KG1 (cell line): ENCODE measurements around the gene MC3R.
"Not testable (repeated sequence)": the region's sequence is repeated elsewhere in the genome, so short reads cannot be mapped to it uniquely, and the experiment has no call there.

ENCODE experiments used
- DNase-seq: peaks from one replicate; lab custom pipeline; 2025; lab: John Stamatoyannopoulos, UW

Gene MC3R

DNA sequence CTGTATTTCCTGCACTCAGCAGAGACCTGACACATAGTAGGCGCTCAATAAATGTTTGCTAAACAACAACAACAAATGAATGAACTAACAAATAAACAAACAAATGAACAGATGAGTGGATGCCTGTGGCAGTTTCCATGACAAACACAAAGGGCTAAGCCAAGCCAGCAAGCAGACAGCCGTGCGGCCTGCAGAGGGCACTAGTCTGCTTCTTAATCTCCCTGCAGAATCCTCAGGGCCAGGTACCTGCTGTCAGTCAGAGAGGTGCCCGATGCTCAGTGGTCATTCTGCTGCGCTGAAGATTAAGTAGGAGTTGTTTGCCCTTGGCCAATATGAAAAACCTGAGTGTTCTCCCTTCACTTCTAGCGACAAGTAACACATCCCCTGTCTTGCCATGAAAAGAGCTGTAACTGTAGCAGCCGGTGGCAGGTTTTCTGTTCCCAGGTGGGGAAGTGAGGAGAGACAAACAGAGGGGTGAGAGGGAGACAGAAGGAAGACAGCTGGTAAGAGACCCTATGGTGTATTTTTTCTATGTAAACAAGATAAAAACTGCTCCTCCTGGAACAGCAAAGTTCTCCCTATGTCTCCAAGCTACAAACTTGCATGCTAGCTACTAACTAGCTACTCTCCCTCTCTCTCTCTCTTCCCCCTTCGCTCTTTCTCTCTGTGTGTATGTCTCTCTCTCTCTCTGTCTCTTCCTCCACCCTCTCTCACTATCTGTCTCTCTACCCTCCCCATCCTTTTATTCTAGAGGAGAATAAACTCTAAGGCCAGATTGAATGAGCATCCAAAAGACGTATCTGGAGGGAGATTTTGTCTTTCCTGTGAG lies at the start of gene MC3R:
TSS of gene MC3R (plus strand) at position 779 of the 829 bp plus-strand sequence. CDS start 112 bp downstream, outside the sequence.
- no peak for DNase-seq

DNA sequence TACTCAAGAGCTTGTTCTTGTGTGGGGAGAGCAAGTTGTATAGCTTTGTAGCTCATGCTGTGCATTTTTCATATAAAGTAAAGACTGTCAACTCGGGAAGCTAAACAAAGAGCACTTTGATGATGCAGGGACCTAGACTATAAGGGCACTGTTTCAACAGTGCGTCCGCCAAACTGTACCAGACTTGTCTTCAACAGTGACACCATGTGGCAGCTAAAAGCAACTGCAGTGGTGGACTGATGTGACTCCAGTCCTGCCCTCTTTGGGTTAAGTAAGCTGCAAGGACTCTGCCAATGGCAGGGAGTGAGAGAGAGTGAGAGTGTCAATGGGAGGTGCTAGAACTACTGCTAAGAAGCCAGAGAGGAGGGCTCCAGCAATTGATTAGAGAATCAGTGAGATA lies 48.1 kb upstream of the MC3R start:
- no peak for DNase-seq

DNA sequence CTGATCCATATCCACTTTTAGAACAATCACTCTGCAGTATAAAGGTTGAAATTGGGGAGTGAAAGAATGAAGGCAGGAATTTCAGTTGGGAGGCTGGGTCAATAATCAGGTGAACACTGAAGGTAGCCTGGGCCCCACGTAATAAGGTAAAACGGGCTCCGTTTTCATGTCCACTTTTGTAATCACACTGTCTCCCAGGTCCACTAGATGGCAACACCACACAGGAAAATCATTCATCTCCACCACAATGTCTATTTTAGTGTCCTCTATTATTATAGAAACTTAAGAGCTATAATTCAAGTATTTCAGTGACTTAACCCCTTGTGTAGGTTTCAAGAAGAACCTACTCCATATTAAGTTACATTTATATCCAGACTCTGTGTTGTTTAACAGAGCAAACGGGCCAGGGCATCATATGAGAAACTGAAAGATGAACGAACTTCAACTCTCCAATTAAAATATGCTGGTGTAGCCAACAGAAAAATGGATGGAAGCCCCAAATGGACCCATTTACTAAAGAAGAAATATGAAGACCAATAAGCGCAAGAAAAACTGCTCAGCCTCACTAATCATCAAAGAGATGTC lies 45.9 kb upstream of the MC3R start:
- DNase-seq, result no peak

DNA sequence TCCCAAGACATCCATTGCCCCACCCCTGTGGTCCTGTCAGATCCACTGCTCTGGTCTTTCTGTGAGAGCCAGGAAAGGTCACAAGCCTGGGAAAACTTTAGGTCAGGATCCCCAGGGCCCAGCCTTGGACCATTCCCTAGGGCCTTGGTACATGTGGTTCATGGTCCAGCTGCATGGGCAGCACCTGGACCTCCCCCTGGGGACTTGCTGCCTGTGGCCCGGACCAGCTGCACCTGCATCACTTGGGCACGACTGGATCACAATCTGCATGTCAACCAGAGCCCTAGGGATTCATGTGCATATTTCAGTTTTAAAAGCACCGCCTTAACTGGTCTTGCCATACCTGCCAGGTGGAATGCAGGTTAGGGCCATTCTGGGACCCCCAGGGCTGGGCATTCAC lies 44.3 kb upstream of the MC3R start:
- no peak for DNase-seq

DNA sequence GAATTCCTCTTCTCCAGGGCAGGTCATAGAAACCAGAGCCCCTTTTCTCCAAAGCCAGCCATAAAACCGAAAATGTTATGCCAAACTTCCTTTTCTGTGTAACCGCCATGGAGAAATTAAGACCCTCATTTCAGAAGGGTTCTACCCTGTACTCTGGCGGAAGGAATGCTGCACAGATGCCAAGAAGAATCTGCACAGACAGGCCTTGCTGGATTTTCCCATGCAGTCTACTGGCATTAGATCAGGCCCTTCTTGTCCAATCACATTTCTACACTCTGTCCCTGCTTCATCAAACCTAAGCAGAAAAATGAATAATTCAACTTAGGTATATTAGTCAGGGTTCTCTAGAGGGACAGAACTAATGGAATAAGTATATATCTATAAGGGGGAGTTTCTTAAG lies 43.2 kb upstream of the MC3R start:
- DNase-seq, result no peak

DNA sequence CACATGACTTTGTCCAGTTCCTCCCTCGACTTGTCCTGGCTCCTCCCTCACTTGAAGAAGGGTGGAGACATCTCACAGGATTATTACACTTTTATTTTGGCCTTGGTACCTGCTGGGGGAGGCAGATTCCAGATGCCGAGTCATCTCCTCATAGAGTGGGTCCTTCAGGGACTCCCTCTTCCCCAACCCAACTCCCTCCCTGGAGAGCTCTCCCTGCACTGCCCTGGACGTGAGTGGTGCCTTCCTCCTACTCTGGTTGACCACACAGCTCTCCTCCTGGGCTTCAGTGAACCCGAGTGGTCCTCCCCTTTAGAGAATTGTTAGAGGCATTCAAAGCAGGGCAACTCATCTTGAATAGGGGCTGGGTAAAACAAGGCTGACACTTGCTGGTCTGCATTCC lies 40.9 kb upstream of the MC3R start:
- DNase-seq, result no peak

DNA sequence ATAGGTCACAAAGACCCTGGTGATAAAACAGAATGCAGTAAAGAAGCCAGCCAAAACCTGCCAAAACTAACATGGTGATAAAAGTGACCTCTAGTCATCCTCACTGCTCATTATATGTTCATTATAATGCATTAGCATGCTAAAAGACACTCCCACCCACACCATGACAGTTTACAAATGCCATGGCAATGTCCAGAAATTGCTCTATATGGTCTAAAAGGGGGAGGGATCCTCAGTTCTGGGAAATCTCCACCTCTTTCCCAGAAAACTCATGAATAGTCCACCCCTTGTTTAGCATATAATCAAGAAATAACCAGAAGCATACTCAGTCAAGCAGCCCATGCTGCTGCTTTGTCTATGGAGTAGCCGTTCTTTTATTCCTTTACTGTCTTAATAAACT lies 40.4 kb upstream of the MC3R start:
- no peak for DNase-seq

DNA sequence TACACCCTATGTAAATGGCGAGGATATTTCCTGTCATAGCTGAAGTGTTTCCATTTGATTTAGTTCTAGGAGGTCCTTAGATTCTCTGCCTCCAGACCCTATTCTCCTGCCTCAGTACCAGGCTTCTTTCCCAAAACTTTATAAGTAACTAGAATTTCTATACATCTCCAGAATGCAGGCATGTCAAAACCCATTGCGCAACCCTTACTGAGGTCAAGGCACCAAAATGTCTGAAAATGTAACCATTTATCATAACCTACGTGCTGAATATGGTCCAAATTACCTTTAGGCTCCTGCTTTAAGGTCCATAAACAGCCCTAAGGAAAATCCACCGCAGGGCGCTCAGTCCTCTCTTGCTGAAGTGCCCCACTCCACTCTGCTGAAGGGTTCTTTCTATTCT lies 37.5 kb upstream of the MC3R start:
- DNase-seq, result no peak

DNA sequence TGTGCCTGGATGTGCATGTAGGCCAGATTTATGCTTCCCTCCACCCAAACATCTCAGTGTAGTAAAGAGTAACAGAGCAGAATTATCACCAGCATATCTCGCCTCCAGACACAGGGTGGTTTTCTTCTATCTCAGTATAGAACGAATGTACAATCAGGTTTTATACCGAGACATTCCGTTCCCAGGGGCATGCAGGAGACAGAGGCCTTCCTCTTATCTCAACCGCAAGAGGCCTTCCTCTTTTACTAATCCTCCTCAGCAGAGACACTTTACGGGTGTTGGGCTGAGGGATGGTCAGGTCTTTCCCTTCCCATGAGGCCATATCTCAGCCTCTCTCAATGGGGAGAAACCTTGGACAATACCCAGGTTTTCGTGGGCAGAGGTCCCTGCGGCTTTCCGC lies 36.4 kb upstream of the MC3R start:
- DNase-seq, result no peak

DNA sequence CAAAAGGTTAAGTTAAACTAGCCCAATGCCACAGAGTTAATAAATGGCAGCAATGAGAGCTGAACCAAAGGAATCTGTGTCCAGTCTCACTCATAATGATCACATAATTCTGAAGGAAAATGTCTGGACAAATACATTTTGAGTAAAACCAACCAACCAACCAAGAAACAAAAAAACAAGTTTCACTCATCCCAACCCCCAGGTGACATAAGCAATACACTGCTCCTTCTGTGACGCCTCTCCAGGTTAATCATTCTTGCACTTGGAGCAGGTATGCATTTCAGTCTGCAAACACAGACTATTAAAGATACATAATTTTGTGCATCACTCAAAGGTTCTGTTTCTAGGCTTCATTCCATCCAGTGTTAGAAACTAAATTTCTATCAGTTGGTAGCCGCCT lies 35.2 kb upstream of the MC3R start:
- DNase-seq, result no peak

DNA sequence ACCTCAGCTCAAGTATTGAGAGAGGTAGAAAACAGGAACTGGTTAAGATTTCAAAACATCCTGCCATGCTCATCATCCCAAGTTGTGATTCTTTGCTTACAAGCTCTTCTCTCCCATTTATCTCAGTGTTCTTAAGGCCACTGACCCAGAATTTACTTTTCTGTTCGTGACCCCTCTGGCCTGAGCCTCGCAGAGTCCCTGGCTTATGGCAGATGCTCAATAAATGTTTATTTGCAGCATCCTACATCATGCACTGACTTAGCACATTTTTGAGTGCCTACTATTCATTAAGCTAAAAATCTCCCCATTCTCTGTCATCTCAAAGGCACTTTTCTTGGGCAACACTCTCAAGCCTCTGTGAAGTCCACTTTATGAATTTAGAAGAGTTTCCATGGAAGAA lies 33.4 kb upstream of the MC3R start:
- no peak for DNase-seq

DNA sequence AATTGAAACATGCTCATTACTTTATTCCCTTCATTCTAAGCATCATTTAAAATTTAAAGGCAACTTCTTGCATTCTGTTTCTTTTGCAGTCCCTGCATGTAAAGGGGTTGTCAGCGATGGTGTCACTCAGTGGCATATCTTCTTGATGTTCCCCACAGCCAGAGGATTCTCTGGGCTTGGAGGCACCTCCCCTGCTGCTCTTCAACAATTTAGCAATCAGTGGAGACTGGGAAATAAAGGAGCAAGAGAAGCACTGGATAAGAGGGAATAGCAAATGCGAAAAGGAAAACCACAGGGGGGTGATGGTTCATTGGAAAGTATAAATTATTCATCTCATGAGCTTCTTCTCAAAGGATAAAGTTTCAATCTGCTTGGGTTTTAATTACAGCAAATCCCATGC lies 30.7 kb upstream of the MC3R start:
- DNase-seq, result no peak

DNA sequence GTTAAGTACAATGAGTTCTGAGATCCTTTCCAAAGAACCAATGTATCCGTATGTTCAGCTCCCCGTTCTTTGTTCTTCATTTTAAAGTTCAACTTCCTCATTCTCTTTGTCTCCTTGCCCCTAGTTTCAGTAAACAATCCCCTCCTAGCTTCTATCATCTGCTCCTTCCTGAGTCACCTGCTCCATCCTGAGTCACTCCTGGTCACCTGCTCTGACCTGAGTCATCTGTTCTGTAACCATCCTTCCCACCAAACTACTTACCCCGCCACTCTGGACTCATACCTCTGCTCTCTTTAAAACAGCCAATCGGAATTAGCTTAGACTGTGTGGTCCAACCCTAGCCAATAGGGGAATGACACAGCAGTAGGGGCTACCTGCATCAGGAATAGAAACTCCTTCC lies 27.3 kb upstream of the MC3R start:
- not testable (repeated sequence) for DNase-seq

DNA sequence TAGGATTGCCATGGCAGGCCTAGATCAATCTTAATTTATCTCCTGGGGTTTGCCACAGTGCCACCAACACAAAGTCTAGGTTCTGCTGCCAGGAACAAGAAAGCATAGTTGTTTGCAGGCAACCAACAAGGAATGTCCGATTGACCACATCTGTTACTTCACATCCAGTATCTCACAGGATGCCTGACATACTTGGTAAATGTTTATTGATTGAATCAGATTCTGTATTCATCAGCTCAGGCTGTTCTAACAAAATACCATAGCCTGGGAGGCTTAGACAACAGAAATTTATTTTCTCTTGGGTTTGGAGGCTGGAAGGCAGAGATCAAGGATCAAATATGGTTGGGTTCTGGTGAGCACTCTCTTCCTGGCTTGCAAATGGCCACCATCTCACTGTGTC lies 26.3 kb upstream of the MC3R start:
- DNase-seq, result no peak

DNA sequence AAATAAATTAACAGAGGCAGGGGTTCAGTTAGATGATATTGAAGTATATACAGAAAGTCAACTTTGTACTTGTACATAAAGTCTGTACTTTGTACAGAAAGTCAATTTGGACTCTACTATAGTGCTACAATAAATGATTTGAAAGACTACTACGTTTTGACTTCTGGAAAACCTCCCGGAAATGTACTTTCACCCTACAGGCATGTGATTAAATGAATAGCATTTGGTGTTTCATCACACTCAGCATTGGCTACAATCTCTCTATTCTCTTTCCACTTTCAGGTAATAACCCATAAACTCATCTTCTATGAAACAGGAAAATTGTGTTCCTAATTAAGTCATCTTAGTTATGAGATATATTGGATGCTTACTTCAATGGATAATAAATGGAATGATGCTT lies 25.6 kb upstream of the MC3R start:
- DNase-seq, result no peak

DNA sequence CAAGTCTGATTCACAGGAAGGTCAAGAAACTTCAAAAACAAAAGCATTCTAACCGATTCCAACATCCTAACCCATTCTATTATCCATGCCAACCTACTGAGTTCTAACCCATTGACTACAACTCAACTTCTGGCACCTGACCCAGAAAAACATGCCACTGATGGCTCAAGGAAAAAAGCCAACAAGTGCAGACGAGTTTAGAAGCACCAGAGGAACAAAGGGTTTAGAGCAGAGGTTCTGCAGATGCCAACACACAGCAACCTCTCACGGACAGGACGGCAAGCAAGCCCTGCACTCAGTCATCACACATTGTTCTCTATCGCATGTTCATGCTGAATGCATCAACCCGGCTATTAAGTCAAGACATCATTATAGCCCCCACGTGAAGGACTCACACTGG lies 25.2 kb upstream of the MC3R start:
- DNase-seq, result no peak

DNA sequence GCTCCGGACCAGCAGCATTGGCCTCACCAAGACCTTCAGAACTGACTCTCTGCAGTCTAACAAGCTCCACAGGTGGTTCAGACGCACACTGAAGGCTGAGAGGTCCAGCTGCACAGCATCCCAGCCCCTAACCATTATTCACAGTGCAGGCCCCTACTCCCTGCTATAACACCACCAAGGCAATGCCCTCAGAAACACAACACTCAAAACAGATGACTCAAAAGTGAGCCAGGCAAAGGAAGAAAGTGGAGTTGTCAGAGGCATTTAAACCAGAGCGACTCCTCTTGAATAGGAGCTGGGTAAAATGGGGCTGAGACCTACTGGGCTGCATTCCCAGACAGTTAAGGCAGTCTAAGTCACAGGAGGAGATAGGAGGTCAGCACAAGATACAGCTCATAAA lies 20.5 kb upstream of the MC3R start:
- DNase-seq, result no peak

DNA sequence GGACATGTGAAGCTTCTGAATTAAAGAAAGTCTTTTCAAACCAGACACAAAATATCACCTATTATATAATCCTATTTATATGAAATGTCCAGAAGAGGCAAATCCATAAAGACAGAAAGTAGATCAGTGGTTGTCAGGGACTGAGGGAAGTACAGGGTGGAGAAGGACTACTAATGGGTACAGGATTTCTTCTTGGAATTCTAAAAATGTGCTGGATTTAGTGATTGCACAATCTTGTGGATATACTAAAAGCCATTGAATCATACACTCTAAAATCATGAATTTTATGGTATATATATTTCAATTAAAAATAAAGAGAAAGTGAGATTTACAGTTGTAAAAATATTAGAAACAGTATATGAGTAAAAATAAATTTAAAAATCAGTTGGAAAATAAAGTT lies 18.7 kb upstream of the MC3R start:
- no peak for DNase-seq

DNA sequence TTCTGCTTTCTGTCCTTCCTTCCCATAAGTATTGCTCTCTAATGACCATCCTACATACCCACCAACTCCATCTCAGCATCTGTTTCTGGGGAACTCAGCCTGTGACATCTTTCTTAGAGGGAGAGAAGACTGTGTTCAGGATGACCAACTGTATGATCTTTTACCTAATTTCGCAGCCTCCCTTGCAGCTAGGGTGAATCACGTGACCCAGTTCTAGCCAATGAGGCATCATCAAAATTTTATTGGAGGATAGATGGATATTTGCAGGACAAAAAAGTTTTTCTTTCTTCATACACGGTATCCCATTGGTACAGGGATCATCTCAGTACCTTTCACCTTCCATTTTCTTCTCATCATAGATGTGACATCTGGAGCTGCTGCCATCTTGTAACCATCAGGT lies 14.4 kb upstream of the MC3R start:
- DNase-seq, result no peak

DNA sequence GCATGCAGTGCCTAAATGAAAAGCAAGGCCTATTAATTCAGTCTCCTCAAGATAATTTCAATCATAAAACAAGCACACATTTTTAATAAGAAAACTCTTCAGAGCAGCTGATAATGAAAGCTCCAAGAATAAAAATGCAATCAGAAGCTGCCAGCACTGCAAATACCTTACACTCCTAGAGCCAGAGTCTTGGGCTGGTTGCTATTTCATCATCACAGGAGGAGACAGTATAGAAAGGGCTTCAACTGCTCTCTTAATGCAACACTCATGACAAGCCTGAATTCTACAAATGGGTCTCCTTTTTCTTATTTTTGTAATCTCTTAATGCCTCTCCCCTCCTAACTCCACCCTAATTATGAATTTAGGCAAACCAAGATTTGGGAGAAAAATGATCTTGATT lies 11.2 kb upstream of the MC3R start:
- DNase-seq, result no peak

DNA sequence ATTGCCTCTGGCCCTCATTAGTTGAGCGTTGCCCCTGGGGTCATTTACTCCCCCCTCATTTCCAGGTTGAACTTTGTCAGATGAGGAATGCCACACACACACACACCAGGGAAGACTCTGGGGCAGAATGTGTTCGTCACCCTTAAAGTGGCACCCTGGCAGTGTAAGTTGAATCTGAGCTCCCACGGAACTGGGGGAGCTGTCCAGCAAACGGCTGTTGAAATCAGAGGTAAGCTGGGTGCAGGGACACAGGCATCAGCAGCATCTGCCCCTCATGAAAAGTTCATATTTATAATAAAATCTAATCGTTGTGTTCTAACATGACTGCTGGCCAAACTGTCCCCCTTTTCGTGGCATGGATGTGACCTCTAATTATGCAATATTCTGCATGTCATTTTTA lies 4.3 kb upstream of the MC3R start:
- no peak for DNase-seq

DNA sequence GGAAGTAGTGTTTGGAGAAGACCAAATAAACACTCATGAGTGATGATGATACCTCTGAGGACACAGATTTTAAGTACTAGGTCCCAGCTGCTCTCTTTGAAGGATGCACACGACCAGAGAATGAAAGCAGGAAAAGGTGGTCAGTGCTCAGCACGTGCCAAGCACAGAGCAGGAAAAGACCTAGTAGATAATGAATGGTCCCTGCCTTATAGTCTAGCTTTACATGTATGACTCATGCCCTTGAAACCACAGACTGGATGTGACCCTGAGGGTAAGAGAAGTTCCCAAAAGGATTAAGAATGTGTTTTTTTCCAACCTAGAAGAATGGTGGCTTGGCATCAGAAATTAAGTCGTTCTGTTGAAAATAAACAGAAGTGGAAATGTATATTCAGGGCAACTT lies 2.8 kb upstream of the MC3R start:
- DNase-seq, result no peak

DNA sequence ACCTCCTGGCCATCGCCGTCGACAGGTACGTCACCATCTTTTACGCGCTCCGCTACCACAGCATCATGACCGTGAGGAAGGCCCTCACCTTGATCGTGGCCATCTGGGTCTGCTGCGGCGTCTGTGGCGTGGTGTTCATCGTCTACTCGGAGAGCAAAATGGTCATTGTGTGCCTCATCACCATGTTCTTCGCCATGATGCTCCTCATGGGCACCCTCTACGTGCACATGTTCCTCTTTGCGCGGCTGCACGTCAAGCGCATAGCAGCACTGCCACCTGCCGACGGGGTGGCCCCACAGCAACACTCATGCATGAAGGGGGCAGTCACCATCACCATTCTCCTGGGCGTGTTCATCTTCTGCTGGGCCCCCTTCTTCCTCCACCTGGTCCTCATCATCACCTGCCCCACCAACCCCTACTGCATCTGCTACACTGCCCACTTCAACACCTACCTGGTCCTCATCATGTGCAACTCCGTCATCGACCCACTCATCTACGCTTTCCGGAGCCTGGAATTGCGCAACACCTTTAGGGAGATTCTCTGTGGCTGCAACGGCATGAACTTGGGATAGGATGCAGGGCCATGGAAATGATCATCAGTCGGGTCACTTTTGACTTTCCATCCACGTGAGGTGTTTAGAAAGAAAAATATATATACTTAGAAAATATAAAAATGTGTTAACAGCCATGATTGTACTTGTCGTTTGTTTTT lies 868 bp downstream of the MC3R start:
- peak; percentile 17 for DNase-seq
